Measurements from ENCODE around the gene MDM2. TPM values are rescaled to one million over a fixed set of nuclear protein-coding genes. Genes with fewer than 3 reads are reported as not detected.

The MDM2 gene
- total and polyA plus RNA-seq, 2 of the 13 experiments (the other 11 are each of a cell fraction or from before 2014, with no cell fraction given) = 29.3 to 314 TPM

GRCh38 chr12:68803948-68804656 is 3.9 kb upstream of the MDM2 start (continued):
- TF ChIP-seq ATF2 (CRISPR knock-in tag; IDR thresholded peaks at IDR 0.05) (peak; percentile 5; the same call in 1 of the 2 replicates), AHDC1 (CRISPR knock-in tag; IDR thresholded peaks at IDR 0.05; ENCODE audit: borderline replicate concordance) (peak; percentile 33; the same call in 1 of the 2 replicates), ZNF556 (CRISPR knock-in tag; IDR thresholded peaks at IDR 0.05; ENCODE audit: borderline replicate concordance) (no peak)

Measured in HepG2 (cell line).